CD4-positive, alpha-beta T cell treated with Interleukin-4 for 4 hours (primary cell): Measurements from ENCODE around the gene MAT2B.
"Not testable (repeated sequence)": the region's sequence is repeated elsewhere in the genome, so short reads cannot be mapped to it uniquely, and the experiment has no call there.

Experiments used
- DNase-seq: peaks from one replicate; pipeline ENCODE4 v3.0.0-alpha.2; 2020

Gene MAT2B

GRCh38 chr5:163504079-163504931 is 1.1 kb upstream of the MAT2B start:
- peak; percentile 84 for DNase-seq

GRCh38 chr5:163505049-163505367 is 411 bp upstream of the MAT2B start:
- no peak for DNase-seq

- DNase-seq, result no peak
These were observed 657 bp downstream of the MAT2B start for GRCh38 chr5:163506095-163506457.

GRCh38 chr5:163506726-163507125 is 1.3 kb downstream of the MAT2B start:
- DNase-seq, result peak; percentile 70

- no peak for DNase-seq
These were observed 3.3 kb downstream of the MAT2B start for GRCh38 chr5:163508753-163509152.

GRCh38 chr5:163509291-163509951 is 4.0 kb downstream of the MAT2B start:
- no peak for DNase-seq

GRCh38 chr5:163512526-163512925 is 7.1 kb downstream of the MAT2B start:
- no peak for DNase-seq

- DNase-seq, result no peak
These were observed 19.7 kb downstream of the MAT2B start for GRCh38 chr5:163525096-163525495.

- DNase-seq, result no peak
These were observed 24.3 kb downstream of the MAT2B start for GRCh38 chr5:163529698-163530097.

GRCh38 chr5:163531272-163531671 is 25.9 kb downstream of the MAT2B start:
- no peak for DNase-seq

- no peak for DNase-seq
These were observed 27.0 kb downstream of the MAT2B start for GRCh38 chr5:163532171-163533084.

GRCh38 chr5:163533223-163533622 is 27.8 kb downstream of the MAT2B start:
- no peak for DNase-seq

- DNase-seq, result no peak
These were observed 29.2 kb downstream of the MAT2B start for GRCh38 chr5:163534492-163535094.

- DNase-seq, result no peak
These were observed 29.9 kb downstream of the MAT2B start for GRCh38 chr5:163535290-163535689.

GRCh38 chr5:163536442-163536841 is 31.0 kb downstream of the MAT2B start:
- not testable (repeated sequence) for DNase-seq

GRCh38 chr5:163540696-163541095 is 35.3 kb downstream of the MAT2B start:
- DNase-seq, result no peak

- no peak for DNase-seq
These were observed 37.4 kb downstream of the MAT2B start for GRCh38 chr5:163542771-163543170.

GRCh38 chr5:163544041-163544440 is 38.6 kb downstream of the MAT2B start:
- no peak for DNase-seq

GRCh38 chr5:163544836-163545235 is 39.4 kb downstream of the MAT2B start:
- DNase-seq, result no peak

- DNase-seq, result no peak
These were observed 43.2 kb downstream of the MAT2B start for GRCh38 chr5:163548649-163549048.

GRCh38 chr5:163551156-163551555 is 45.7 kb downstream of the MAT2B start:
- DNase-seq, result no peak

GRCh38 chr5:163552536-163552935 is 47.1 kb downstream of the MAT2B start:
- DNase-seq, result no peak

- no peak for DNase-seq
These were observed 55.9 kb downstream of the MAT2B start for GRCh38 chr5:163561339-163561738.
